SK-N-SH (cell line): Measurements from ENCODE around the gene INS.

Experiments used
- CTCF ChIP-seq: fragments of 200-600 bp; sonication (generic); IDR thresholded peaks from 2 replicates; pipeline ENCODE4 v1.6.1; 2017; ENCODE audit warnings: antibody characterized with exemption, mild to moderate bottlenecking, moderate library complexity
- MAX ChIP-seq: IDR thresholded peaks from 2 replicates; pipeline ENCODE4 v1.4.0; 2012; ENCODE audit warnings: low read depth
- USF2 ChIP-seq: fragments of 150-350 bp; IDR thresholded peaks from 2 replicates; pipeline ENCODE4 v1.6.1; 2017; ENCODE audit warnings: antibody characterized with exemption, low read length, low read depth, borderline replicate concordance

- TF ChIP-seq CTCF, result no peak
- no peak for TF ChIP-seq MAX
- no peak for TF ChIP-seq USF2
Measured at GRCh38 chr11:2180789-2181370, 19.9 kb upstream of the INS start.
